ENCODE measurements around the gene ATP8B4.
"Not testable (repeated sequence)": the region's sequence is repeated elsewhere in the genome, so short reads cannot be mapped to it uniquely, and the experiment has no call there.

Gene ATP8B4

DNA sequence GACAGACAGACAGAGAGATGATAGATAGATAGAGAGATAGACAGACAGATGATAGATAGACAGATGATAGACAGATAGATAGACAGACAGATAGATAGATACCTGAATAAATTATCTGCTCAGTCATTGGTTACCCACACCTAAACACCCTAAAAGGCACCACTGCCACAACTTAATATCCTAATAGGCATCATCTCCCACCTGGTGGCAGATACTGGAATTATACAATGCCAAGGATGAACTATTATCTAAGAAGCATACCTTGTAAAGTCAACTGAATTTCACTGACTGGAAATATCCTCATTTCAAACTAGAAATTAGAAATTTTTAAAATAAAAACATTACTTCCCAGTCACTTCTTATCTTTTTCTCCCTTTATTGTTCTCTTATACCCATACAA lies 19.4 kb upstream of the ATP8B4 start:
- TF ChIP-seq, protein P1, sequence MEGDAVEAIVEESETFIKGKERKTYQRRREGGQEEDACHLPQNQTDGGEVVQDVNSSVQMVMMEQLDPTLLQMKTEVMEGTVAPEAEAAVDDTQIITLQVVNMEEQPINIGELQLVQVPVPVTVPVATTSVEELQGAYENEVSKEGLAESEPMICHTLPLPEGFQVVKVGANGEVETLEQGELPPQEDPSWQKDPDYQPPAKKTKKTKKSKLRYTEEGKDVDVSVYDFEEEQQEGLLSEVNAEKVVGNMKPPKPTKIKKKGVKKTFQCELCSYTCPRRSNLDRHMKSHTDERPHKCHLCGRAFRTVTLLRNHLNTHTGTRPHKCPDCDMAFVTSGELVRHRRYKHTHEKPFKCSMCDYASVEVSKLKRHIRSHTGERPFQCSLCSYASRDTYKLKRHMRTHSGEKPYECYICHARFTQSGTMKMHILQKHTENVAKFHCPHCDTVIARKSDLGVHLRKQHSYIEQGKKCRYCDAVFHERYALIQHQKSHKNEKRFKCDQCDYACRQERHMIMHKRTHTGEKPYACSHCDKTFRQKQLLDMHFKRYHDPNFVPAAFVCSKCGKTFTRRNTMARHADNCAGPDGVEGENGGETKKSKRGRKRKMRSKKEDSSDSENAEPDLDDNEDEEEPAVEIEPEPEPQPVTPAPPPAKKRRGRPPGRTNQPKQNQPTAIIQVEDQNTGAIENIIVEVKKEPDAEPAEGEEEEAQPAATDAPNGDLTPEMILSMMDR (IDR thresholded peaks at IDR 0.05; ENCODE audit: low read depth, low read length): no peak
- H3K4me3 ChIP-seq (ENCODE audit: low read depth, low read length): no peak overlapping the region

DNA sequence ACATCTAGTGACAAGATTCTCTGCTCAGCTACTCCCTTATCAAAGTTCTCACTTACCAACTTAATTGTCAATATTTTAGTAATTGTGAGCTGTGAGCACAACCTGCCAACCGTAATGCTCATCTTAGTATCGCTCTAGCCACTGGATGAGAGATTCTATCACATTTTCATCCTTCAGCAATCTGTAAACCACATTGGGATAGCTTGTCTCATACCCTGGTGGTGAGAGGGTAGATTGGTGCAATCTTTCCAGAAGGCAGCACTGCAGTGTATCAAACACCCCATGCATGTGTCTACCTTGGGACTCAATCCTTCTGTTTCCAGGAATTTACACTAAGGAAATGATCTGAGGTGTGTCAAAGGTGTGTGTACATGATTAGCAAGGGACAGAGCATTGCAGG lies 18.9 kb upstream of the ATP8B4 start:
- TF ChIP-seq, protein P1 (IDR thresholded peaks at IDR 0.05; ENCODE audit: low read depth, low read length): no peak

DNA sequence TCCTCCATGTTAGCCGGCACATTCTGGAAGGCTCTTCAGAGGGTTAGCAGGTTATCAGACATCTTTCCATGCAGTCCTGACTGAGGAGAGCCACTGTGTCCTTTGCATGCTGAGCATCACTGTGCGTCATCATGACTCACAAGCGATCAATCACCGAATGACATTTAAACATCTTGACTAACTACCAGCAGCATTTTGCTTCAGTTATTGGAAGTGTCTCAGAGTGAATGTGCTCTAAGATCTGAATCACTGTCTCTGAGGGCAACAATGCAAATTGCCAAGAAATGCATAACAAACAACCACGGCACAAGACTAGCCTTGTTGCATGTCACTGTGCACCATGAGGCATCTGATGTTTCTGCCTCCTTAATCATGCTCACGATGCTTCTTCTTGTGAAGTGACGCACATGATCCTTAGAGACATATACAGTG lies 18.3 kb upstream of the ATP8B4 start:
- no peak overlapping the region for H3K4me3 ChIP-seq (ENCODE audit: low read depth, low read length)
- TF ChIP-seq, protein P1 (IDR thresholded peaks at IDR 0.05; ENCODE audit: low read depth, low read length): no peak

More for the DNA sequence above, 18.9 kb upstream of the ATP8B4 start:
- H3K4me3 ChIP-seq (ENCODE audit: low read depth, low read length): no peak overlapping the region

DNA sequence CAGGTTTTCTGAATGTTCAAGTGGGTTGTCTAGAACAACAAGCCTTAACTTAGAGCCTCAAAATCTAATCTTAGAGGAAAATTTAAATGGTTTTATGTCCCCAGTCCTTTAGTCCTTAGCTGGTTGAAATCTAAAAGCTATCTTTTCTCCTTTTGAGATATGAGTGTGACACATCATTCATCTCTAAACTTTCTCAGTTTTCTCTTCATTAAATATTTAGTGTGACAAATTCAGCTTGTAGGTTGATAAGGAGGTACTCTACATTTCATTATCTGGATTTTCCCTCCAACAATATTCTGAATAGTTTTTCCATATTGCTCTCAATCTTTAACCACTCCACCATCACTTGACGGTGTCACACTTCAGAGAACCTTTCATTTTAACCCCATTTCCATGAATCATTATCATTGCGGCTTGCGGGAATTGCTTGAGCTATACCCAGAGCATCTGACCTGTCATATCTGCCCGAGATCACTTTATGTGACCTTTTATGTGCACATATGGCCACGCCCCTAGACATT lies 16.1 kb upstream of the ATP8B4 start:
- H3K4me3 ChIP-seq (ENCODE audit: low read depth, low read length): no peak overlapping the region
- TF ChIP-seq, protein P1 (IDR thresholded peaks at IDR 0.05; ENCODE audit: low read depth, low read length): no peak

DNA sequence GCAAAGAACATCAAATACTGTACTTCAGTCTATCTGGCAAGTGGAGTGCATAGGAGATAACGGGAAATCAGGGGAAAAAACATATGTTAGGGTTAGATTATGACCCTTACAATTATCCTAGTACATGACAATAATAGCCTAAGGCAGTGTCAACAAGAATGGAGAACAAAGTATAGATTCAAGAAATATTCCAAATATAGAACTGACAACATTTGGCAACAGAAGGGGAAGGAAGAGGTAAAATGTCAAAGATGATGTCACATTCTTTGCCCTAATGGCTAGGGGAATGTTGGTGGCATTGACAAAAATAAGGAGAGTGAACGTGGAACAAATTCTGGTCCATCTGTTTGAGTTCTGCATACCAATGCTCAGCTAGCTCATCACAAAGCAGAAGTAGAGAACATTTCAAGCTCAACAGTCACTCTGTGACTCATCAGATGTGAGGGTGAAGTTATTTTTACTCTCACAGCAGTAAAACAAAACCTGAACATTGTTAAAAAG lies 15.5 kb upstream of the ATP8B4 start:
- TF ChIP-seq, protein P1 (IDR thresholded peaks at IDR 0.05; ENCODE audit: low read depth, low read length): no peak
- no peak overlapping the region for H3K4me3 ChIP-seq (ENCODE audit: low read depth, low read length)

DNA sequence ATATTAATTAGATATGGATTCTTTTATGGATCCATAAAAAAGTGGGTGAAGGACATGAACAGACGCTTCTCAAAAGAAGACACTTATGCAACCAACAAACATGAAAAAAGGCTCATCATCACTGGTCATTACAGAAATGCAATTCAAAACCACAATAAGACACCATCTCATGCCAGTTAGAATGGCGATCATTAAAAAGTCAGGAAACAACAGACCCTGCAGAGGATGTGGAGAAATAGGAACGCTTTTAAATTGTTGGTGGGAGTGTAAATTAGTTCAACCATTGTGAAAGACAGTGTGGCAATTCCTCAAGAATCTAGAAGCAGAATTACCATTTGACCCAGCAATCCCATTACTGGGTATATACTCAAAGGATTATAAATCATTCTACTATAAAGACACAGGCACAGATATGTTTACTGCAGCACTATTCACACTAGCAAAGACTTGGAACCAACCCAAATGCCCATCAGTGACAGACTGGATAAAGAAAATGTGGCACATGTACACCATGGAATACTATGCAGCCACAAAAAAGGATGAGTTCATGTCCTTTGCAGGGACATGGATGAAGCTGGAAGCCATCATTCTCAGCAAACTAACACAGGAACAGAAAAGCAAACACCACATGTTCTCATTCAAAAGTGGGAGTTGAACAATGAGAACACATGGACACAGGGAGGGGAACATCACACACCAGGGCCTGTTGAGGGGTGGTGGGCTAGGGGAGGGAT lies 13.4 kb upstream of the ATP8B4 start:
- not testable (repeated sequence) for H3K4me3 ChIP-seq (ENCODE audit: low read depth, low read length)

DNA sequence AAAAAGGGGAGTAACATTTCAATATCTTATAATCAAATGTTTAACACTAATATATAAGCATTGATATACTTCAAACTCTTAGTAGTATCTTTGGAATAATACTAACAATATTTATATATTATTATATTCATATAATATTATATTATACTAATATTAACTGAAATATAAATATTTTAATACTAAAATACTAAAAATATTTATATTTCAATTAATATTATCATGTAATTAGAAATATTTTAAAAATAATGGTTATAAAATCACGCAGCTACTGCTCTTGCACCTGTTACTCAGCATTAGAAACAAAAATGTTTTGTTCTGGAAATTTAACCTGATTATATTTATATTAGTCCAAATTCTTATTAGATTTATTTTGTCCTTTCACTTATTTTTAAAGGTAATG lies 12.6 kb upstream of the ATP8B4 start:
- TF ChIP-seq, protein P1 (IDR thresholded peaks at IDR 0.05; ENCODE audit: low read depth, low read length): no peak
- H3K4me3 ChIP-seq (ENCODE audit: low read depth, low read length): no peak overlapping the region

Measured in WI38 (cell line).